HG02884 (cell line): ENCODE data around the gene B3GAT2.
A peak's percentile ranks its signal among the peaks of the same experiment; 100 is the strongest.
"Not testable (repeated sequence)": the region's sequence is repeated elsewhere in the genome, so short reads cannot be mapped to it uniquely, and the experiment has no call there.

Source experiments
- ATAC-seq: cut with Tn5 transposase; IDR thresholded peaks from one replicate; pipeline ENCODE4 v1.9.1; 2021; ENCODE audit warnings: mild to moderate bottlenecking, moderate library complexity; ENCODE audit not compliant: unreplicated experiment

Gene B3GAT2

GRCh38 chr6:70956451-70957283 is at the start of gene B3GAT2:
B3GAT2 (minus strand) TSS chr6:70957060; CDS start chr6:70956429, 631 bp downstream.
- ATAC-seq = peak; percentile 15

GRCh38 chr6:70998148-70998547 is 41.3 kb upstream of the B3GAT2 start:
- ATAC-seq = no peak

- ATAC-seq = no peak
Observed at GRCh38 chr6:70997379-70997778, 40.5 kb upstream of the B3GAT2 start.

- no peak for ATAC-seq
Observed at GRCh38 chr6:70996106-70996505, 39.2 kb upstream of the B3GAT2 start.

- ATAC-seq = no peak
Observed at GRCh38 chr6:70995411-70995810, 38.6 kb upstream of the B3GAT2 start.

GRCh38 chr6:70991253-70991652 is 34.4 kb upstream of the B3GAT2 start:
- no peak for ATAC-seq

GRCh38 chr6:70985156-70985555 is 28.3 kb upstream of the B3GAT2 start:
- no peak for ATAC-seq

GRCh38 chr6:70982747-70983146 is 25.9 kb upstream of the B3GAT2 start:
- no peak for ATAC-seq

- no peak for ATAC-seq
Observed at GRCh38 chr6:70980727-70981126, 23.9 kb upstream of the B3GAT2 start.

GRCh38 chr6:70973604-70974003 is 16.7 kb upstream of the B3GAT2 start:
- no peak for ATAC-seq

- no peak for ATAC-seq
Observed at GRCh38 chr6:70967049-70967448, 10.2 kb upstream of the B3GAT2 start.

- ATAC-seq = no peak
Observed at GRCh38 chr6:70957284-70957617, 391 bp upstream of the B3GAT2 start.

- peak; percentile 22 for ATAC-seq
Observed at GRCh38 chr6:70956191-70956450, 739 bp downstream of the B3GAT2 start.

- ATAC-seq = peak; percentile 93
Observed at GRCh38 chr6:70955441-70956190, 1.2 kb downstream of the B3GAT2 start.

GRCh38 chr6:70954750-70955149 is 2.1 kb downstream of the B3GAT2 start:
- no peak for ATAC-seq

- no peak for ATAC-seq
Observed at GRCh38 chr6:70954176-70954575, 2.7 kb downstream of the B3GAT2 start.

- ATAC-seq = no peak
Observed at GRCh38 chr6:70952608-70953165, 4.2 kb downstream of the B3GAT2 start.

- ATAC-seq = not testable (repeated sequence)
Observed at GRCh38 chr6:70944321-70944720, 12.5 kb downstream of the B3GAT2 start.

- no peak for ATAC-seq
Observed at GRCh38 chr6:70933853-70934252, 23.0 kb downstream of the B3GAT2 start.

GRCh38 chr6:70905742-70906141 is 51.1 kb downstream of the B3GAT2 start:
- no peak for ATAC-seq

GRCh38 chr6:70903665-70904452 is 53.0 kb downstream of the B3GAT2 start:
- ATAC-seq = no peak
